Activated naive CD4-positive, alpha-beta T cell treated with anti-CD3 and anti-CD28 coated beads for 36 hours (primary cell): ENCODE results near the gene DDHD1. TPM values are rescaled to one million over a fixed set of nuclear protein-coding genes. Genes with fewer than 3 reads are reported as not detected.
"Not testable (repeated sequence)": the region's sequence is repeated elsewhere in the genome, so short reads cannot be mapped to it uniquely, and the experiment has no call there.

Source experiments
- CTCF ChIA-PET: fragments of 350-600 bp; sonication (Branson Sonifier 250); formaldehyde crosslinking; loops from one replicate; lab custom pipeline; 2021; ENCODE audit warnings: antibody characterized with exemption; lab: Charles Lee
- DNase-seq: peaks from one replicate; pipeline ENCODE4 v3.0.0-alpha.2; 2020
- H3K27ac Mint-ChIP-seq: one replicate; pipeline ENCODE4 v1.8.0; 2021; ENCODE audit warnings: mild to moderate bottlenecking, mixed read lengths
- H3K27me3 Mint-ChIP-seq: one replicate; pipeline ENCODE4 v1.8.0; 2021; ENCODE audit warnings: low read depth, mixed read lengths
- H3K36me3 Mint-ChIP-seq: one replicate; pipeline ENCODE4 v1.8.0; 2021; ENCODE audit warnings: low read depth, mixed read lengths
- H3K4me1 Mint-ChIP-seq: one replicate; pipeline ENCODE4 v1.8.0; 2021; ENCODE audit warnings: low read depth, mixed read lengths
- H3K4me3 Mint-ChIP-seq: one replicate; pipeline ENCODE4 v1.8.0; 2021; ENCODE audit warnings: mild to moderate bottlenecking, moderate library complexity, mixed read lengths
- H3K9me3 Mint-ChIP-seq: one replicate; pipeline ENCODE4 v1.8.0; 2021; ENCODE audit warnings: mixed read lengths
- intact Hi-C: fragments of 100-400 bp; cut with micrococcal nuclease; formaldehyde crosslinking; loops from one replicate; pipeline ENCODE4 v1.15.1; 2023
- total RNA-seq, 2 experiments: library from RNA; stranded (reverse); gene quantifications; one replicate each; pipeline ENCODE4 v1.2.3, GENCODE V29; 2021

The DDHD1 gene
- total RNA-seq: 10 to 100 TPM; 20.1 to 20.4 TPM

DNA sequence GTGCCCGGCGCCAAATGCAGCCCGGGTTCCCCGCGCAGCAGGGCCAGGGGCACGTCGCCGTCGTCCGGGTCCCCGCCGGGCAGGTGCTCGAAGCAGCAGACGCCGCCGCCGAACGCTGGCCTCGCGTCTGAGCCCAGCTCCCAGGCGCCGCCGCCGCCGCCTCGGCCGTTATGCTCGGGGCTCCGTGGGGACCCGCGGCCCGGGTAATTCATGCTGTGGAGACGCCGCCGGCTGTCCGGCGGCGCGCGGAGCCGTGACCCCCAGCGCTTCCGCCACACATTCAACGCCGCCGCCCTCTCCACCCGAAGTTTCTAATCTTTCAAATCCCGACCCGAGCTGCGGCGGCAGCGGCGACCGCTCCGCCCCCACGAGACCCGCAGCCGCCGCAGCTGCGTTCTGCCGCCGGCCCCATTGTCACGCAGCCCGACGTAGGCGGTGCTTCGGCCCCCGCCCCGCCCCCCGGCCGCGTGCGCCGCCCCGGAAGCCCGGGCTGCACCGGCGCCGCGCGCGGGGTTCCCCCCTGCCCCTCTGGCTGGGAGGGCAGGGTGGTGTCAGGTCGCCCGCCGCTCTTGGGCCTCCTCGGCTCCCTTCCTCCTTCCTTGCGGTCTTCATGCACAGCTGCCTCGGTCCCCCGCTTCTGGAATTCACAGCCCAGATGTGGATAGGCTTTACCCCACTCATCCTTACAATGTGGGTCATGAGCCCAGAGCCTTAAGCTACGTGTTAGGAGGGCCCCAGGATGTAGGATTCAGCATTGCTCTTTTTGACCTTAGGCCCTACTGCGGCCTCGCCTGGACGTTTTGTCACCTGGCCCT is at the start of gene DDHD1:
TSS of gene DDHD1 (minus strand) at position 437 of the 815 bp plus-strand sequence. CDS start at position 212, 225 bp downstream.
- H3K27ac Mint-ChIP-seq: peak within 1 kb of the TSS; percentile 95
- H3K27me3 Mint-ChIP-seq: no peaks in the 10 kb centered on the region
- peaks cover 36% of the 10 kb centered on the region for H3K4me1 Mint-ChIP-seq
- peak; percentile 82 for DNase-seq
- CTCF ChIA-PET: interaction anchor here (0.7 to 1.7 kb wide), 11 partner anchors 8 to 142 kb away, joined by 3 to 8 read pairs (median 4); no protein-coding TSS in a partner anchor
- no peaks in the 10 kb centered on the region for H3K9me3 Mint-ChIP-seq
- peak within 1 kb of the TSS; percentile 100 for H3K4me3 Mint-ChIP-seq
- intact Hi-C loops: loop anchor here (1.0 to 10.0 kb wide), 15 partner anchors 8 to 1354 kb away; partner anchors contain the start of genes CGRRF1, GNG2, GPR137C and PSMC6
- peaks cover 13% of the 10 kb centered on the region for H3K36me3 Mint-ChIP-seq

DNA sequence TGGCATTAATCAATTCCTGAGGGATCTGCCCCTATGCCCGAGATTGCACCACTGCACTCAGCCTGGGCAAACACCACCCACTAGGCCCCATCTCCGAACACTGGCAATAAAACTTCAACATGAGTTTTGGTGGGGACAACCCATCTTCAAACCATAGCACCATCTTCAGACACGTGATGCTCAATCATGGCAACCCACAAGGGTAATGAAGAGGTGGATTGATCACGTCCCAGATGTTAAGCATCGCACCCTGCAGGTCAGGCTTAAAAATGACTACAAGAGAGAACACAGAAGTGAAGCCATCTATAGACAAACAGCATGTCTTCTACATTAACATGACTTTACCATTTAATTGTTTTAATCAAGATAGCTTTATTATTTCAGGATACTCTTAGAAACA is 42.8 kb upstream of the DDHD1 start:
- CTCF ChIA-PET: no interaction called here
- H3K4me3 Mint-ChIP-seq: no peak overlapping the region
- no peak overlapping the region for H3K27ac Mint-ChIP-seq
- H3K27me3 Mint-ChIP-seq: no peaks in the 10 kb centered on the region
- no peak for DNase-seq
- H3K4me1 Mint-ChIP-seq: peaks cover 11% of the 10 kb centered on the region
- intact Hi-C loops: no loop called here
- H3K36me3 Mint-ChIP-seq: no peaks in the 10 kb centered on the region
- H3K9me3 Mint-ChIP-seq: no peaks in the 10 kb centered on the region

DNA sequence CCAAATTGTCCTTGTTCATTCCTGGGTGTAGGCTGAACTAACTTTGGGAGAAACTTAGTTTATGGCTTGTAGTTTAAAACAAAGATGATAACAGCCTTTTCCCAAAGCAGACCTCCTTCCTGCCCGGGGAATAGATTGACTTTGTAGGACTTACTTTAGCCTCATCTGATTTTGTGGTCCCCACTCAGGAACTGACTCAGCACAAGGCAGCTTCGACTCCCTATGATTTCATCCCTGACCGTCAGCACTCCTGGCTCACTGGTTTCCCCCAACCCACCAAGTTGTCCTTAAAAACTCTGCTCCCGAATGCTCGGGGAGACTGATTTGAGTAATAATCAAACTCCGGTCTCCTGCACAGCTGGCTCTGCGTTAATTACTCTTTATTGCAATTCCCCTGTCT is 40.1 kb upstream of the DDHD1 start:
- Mint-ChIP-seq H3K27ac (no peak overlapping the region), H3K9me3 (no peaks in the 10 kb centered on the region), H3K4me1 (peaks cover 12% of the 10 kb centered on the region), H3K36me3 (no peaks in the 10 kb centered on the region), H3K27me3 (no peaks in the 10 kb centered on the region), H3K4me3 (no peak overlapping the region)
- intact Hi-C loops: loop anchor here (5.0 kb wide), 1 partner anchor 866 kb away; no protein-coding TSS in a partner anchor
- CTCF ChIA-PET: interaction anchor here (0.9 to 1.4 kb wide), 2 partner anchors 20 to 102 kb away, joined by 3 read pairs; no protein-coding TSS in a partner anchor
- no peak for DNase-seq

DNA sequence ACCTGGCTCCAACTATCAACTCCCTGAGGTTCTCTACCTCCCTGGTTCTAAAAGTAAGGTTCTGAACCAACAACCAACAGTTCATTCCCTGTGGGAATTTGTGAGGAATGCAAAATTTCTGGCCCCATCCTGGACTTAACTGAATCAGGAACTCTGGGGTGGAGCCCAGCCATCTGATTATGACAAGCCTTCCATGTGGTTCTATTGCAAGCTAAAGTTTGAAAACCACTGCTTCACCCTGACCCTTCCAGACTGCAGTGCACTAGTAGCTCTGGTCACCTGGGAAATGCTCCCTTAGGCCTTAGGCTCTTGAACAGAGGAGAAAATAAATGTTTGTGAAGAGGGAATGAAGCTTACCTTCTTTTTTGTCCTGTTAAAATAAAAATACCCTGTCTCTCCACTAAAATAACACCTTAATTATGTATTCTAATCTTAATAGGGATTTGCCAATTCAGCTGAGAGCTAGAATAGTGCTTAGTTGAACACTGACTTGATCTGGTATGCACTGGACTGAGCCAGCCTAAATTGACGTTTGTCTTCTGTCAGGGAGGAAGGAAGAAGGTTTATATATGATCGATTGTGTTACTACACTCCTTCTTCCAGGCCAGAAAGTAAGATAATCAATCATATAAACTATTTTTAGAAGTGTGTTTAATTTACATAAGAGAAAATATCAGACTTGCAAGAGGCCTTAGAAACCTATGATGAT is 39.1 kb upstream of the DDHD1 start:
- H3K4me1 Mint-ChIP-seq: peaks cover 12% of the 10 kb centered on the region
- no peak overlapping the region for H3K4me3 Mint-ChIP-seq
- no peak overlapping the region for H3K27ac Mint-ChIP-seq
- intact Hi-C loops: loop anchor here (5.0 kb wide), 1 partner anchor 865 kb away; no protein-coding TSS in a partner anchor
- H3K27me3 Mint-ChIP-seq: no peaks in the 10 kb centered on the region
- H3K9me3 Mint-ChIP-seq: no peaks in the 10 kb centered on the region
- CTCF ChIA-PET: interaction anchor here (0.6 to 1.4 kb wide), 3 partner anchors 22 to 103 kb away, joined by 3 read pairs; no protein-coding TSS in a partner anchor
- DNase-seq: no peak
- H3K36me3 Mint-ChIP-seq: no peaks in the 10 kb centered on the region

DNA sequence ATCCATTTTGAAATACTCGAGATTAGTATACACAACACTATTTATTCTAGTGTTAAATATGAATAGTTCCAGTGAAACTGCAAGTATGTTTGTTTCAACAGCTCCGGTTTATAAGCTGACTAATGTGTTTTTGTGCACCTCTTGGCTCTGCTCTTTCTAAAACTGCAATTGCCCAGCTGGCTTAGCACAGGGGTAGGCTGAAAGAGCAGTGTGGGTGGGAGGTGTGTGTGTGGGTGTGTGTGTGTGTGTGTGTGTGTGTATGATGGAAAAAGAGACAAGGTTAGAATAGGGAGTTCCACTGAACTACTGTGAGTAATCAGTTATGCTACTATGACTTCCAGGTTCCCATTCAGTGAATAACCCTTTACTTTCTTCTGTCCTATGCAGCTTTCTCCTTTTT is 37.8 kb upstream of the DDHD1 start:
- Mint-ChIP-seq H3K27me3 (no peaks in the 10 kb centered on the region), H3K9me3 (no peaks in the 10 kb centered on the region), H3K36me3 (no peaks in the 10 kb centered on the region), H3K27ac (peak overlapping the region; percentile 22), H3K4me1 (peaks cover 12% of the 10 kb centered on the region), H3K4me3 (peak overlapping the region; percentile 41)
- intact Hi-C loops: loop anchor here (1.0 to 5.0 kb wide), 7 partner anchors 11 to 864 kb away; partner anchors contain the start of gene DDHD1
- peak; percentile 72 for DNase-seq
- CTCF ChIA-PET: interaction anchor here (0.6 to 1.3 kb wide), 4 partner anchors 26 to 245 kb away, joined by 3 read pairs; no protein-coding TSS in a partner anchor

DNA sequence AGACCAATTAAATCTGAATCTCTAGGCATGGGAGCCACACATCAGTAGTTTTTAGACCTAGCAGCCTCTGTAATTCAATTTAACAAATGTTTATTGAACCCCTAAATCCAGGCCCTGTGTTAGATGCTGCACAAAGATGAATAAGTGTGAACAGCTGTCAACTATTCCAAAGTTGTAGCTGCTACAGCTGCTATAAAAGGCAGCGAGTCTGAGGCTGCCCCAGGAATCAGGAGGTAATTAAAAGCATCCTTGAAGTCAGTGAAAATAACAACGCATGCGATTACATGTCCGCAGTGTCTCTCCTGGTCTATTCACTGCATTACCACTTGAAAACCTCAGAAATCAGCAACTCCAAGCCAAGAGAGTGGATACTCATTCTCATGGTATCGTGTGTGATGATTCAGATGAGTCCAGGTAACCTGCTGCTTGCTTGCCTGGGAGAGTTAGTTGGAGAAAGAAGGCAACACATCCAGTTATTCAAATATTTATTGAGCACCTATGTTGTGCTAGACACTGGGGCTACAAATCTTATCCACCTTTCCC is 34.9 kb upstream of the DDHD1 start:
- intact Hi-C loops: no loop called here
- CTCF ChIA-PET: no interaction called here
- no peaks in the 10 kb centered on the region for H3K9me3 Mint-ChIP-seq
- H3K4me1 Mint-ChIP-seq: peaks cover 16% of the 10 kb centered on the region
- no peak overlapping the region for H3K27ac Mint-ChIP-seq
- H3K4me3 Mint-ChIP-seq: no peak overlapping the region
- H3K36me3 Mint-ChIP-seq: no peaks in the 10 kb centered on the region
- DNase-seq: no peak
- H3K27me3 Mint-ChIP-seq: no peaks in the 10 kb centered on the region

DNA sequence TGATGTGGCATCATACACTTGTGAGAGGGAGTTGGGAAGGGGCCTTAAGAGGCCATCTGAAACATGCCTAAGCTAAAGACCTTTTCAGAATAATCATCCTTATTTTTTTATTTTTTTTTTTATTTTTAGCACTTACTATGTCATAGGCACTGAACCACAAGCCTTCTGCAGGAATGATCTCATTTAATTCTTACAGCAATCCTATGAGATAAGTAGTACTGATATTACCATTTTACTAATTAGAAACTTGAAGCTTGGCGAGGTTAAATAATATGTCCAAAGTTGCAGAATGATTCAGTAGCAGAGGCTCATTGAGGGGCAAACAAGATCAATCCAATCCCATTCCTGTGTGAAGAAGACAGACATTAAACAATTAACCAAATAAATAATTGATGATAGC is 33.4 kb upstream of the DDHD1 start:
- CTCF ChIA-PET: interaction anchor here (1.0 kb wide), 1 partner anchor 34 kb away, joined by 3 read pairs; the partner anchor contains the start of gene DDHD1
- DNase-seq: no peak
- Mint-ChIP-seq H3K9me3 (no peaks in the 10 kb centered on the region), H3K27ac (no peak overlapping the region), H3K27me3 (no peaks in the 10 kb centered on the region), H3K36me3 (no peaks in the 10 kb centered on the region), H3K4me1 (peaks cover 11% of the 10 kb centered on the region), H3K4me3 (no peak overlapping the region)
- intact Hi-C loops: no loop called here

DNA sequence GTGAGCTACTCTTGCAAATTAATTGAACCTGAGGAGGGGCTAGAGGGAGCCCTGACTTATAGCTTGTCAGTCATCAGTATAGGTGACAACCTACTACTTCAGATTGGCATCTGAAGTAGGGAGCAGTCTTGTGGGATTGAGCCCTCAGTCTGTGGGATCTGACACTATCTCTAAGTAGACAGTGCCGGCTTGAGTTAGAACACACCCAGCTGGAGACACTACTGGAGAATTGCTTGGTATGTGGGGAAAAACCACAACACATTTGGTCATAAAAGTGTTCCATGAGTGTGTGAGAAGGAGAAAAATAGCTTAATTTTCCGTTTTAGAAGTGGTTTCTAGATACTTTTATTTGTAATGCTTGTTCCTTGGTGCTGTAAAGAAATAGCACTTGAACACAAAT is 30.5 kb upstream of the DDHD1 start:
- no peaks in the 10 kb centered on the region for H3K36me3 Mint-ChIP-seq
- no peak overlapping the region for H3K27ac Mint-ChIP-seq
- no peaks in the 10 kb centered on the region for H3K9me3 Mint-ChIP-seq
- intact Hi-C loops: loop anchor here (5.0 kb wide), 2 partner anchors 631 to 781 kb away; partner anchors contain the start of genes GPR137C and TXNDC16
- H3K4me1 Mint-ChIP-seq: peaks cover 21% of the 10 kb centered on the region
- CTCF ChIA-PET: interaction anchor here (0.8 kb wide), 1 partner anchor 34 kb away, joined by 4 read pairs; no protein-coding TSS in a partner anchor
- DNase-seq: no peak
- no peaks in the 10 kb centered on the region for H3K27me3 Mint-ChIP-seq
- no peak overlapping the region for H3K4me3 Mint-ChIP-seq

DNA sequence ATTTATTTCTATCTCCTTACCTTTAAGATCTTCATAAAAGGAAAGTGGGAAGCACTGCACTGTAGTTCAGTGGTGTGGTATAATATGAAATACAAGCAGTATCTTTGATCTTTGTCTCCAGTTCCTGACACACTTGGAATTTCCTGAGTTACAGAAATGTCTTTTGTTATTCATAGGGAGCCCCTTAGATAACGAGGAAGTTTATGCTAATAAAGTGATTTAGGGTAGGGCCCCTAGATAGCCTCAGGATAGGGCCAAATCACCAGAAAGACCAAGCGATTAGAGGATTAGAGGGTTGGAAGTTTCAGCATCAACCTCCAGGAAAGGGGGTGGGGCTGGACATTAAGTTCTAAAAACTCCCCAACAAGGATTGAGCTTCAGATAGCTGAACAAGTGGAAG is 29.9 kb upstream of the DDHD1 start:
- Mint-ChIP-seq H3K27me3 (no peaks in the 10 kb centered on the region), H3K9me3 (no peaks in the 10 kb centered on the region), H3K36me3 (no peaks in the 10 kb centered on the region), H3K4me3 (no peak overlapping the region), H3K27ac (no peak overlapping the region), H3K4me1 (peaks cover 21% of the 10 kb centered on the region)
- CTCF ChIA-PET: interaction anchor here (0.8 kb wide), 1 partner anchor 35 kb away, joined by 4 read pairs; no protein-coding TSS in a partner anchor
- no peak for DNase-seq
- intact Hi-C loops: loop anchor here (5.0 kb wide), 2 partner anchors 631 to 781 kb away; partner anchors contain the start of genes GPR137C and TXNDC16

DNA sequence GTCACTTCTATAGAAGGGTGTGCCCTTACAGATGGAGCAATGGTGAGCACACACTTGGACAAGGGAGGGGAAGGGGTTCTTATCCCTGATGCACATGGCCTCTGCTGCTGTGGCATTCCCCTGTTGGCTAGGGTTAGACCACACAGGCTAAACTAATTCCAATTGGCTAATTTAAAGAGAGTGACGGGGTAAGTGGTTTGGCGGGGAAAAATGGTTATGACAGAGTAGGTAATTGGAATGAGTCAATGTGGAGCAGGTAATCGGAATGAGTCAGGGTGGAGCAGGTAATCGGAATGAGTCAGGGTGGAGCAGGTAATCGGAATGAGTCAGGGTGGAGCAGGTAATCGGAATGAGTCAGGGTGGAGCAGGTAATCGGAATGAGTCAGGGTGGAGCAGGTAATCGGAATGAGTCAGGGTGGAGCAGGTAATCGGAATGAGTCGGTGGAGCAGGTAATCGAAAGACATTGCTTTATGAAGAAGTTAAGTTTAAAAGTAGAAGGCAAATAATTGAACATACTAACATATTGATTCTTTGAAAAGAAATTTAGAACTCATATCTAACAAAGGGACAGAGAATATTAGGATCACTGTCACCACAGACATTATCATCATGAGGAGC is 28.4 kb upstream of the DDHD1 start:
- DNase-seq: peak; percentile 35
- H3K4me3 Mint-ChIP-seq, H3K36me3 Mint-ChIP-seq, CTCF ChIA-PET, H3K27ac Mint-ChIP-seq, H3K27me3 Mint-ChIP-seq, H3K9me3 Mint-ChIP-seq: not testable (repeated sequence)
- intact Hi-C loops: loop anchor here (5.0 kb wide), 2 partner anchors 629 to 779 kb away; partner anchors contain the start of genes GPR137C and TXNDC16
- peaks cover 21% of the 10 kb centered on the region for H3K4me1 Mint-ChIP-seq
